Gastrocnemius medialis (tissue), 4 donors: ENCODE data around the gene RGS14. TPM values are rescaled to one million over a fixed set of nuclear protein-coding genes. Genes with fewer than 3 reads are reported as not detected.

Experiments
- ATAC-seq, 2 donors: fragments of 150-250 bp; one replicate each; pipeline ENCODE4 v1.9.1; 2016
- DNase-seq, 2 donors: peaks; one replicate each; pipeline ENCODE4 v3.0.0-alpha.2; 2019
- H3K27ac ChIP-seq, 4 donors: fragments of 200-600 bp; sonication (generic); 1 replicate in 1 of 4; 2 replicates in 3 of 4; pipeline ENCODE4 v1.5.1; 2016 to 2018; ENCODE audit warnings: mild to moderate bottlenecking in 2 of 4, moderate library complexity in 1 of 4
- H3K27me3 ChIP-seq, 3 donors: fragments of 200-600 bp; sonication (generic) in 2 of 3; 1 replicate in 1 of 3; 2 replicates in 2 of 3; pipeline versions ENCODE4 v1.5.1 to v1.6.0; 2016 to 2019; ENCODE audit warnings: mild to moderate bottlenecking in 1 of 3, moderate library complexity in 1 of 3
- H3K36me3 ChIP-seq, 2 donors: fragments of 200-600 bp; sonication (generic) in 1 of 2; one replicate each; pipeline ENCODE4 v1.5.1; 2017 to 2018
- H3K4me1 ChIP-seq, 2 donors: fragments of 200-600 bp; sonication (generic) in 1 of 2; one replicate each; pipeline ENCODE4 v1.5.1; 2016 to 2017; ENCODE audit warnings: mild to moderate bottlenecking in 2 of 2
- H3K4me3 ChIP-seq, 4 donors: fragments of 200-600 bp; sonication (generic) in 3 of 4; 1 replicate in 1 of 4; 2 replicates in 3 of 4; pipeline ENCODE4 v1.5.1; 2016 to 2019; ENCODE audit warnings: mild to moderate bottlenecking in 2 of 4
- H3K9me3 ChIP-seq, 3 donors: fragments of 200-600 bp; sonication (generic) in 2 of 3; 1 replicate in 1 of 3; 2 replicates in 2 of 3; pipeline ENCODE4 v1.5.1; 2016 to 2019
- POLR2A ChIP-seq, 2 donors: fragments of 450-650 bp; IDR thresholded peaks; one replicate each; pipeline ENCODE4 v1.6.1; 2017; ENCODE audit warnings: antibody characterized with exemption in 2 of 2, mild to moderate bottlenecking in 2 of 2, moderate library complexity in 2 of 2
- in situ Hi-C, 4 donors: fragments of 200-750 bp; cut with MboI; loops; one replicate each; pipeline versions ENCODE4 v1.15.0 to v1.8.0; 2017; ENCODE audit warnings: low sequenced_read_pairs in 4 of 4
- intact Hi-C: fragments of 100-400 bp; cut with DNase I; formaldehyde crosslinking; loops from one replicate; pipeline ENCODE4 v1.15.1; 2023; ENCODE audit warnings: low total_unique reads
- total RNA-seq, 4 donors: library from RNA; depleted of rRNA; stranded (reverse); fragments of >200 nt; gene quantifications; one replicate each; pipeline versions ENCODE4 v1.1.0 to v1.2.3, GENCODE V29; 2016
- TF ChIP-seq, protein P1 (sequence below), 5 experiments: fragments of 450-650 bp in 3 of 5; fragments of 200-600 bp in 2 of 5; sonication (generic) in 2 of 5; IDR thresholded peaks in 4 of 5; conservative IDR thresholded peaks in 1 of 5; 1 replicate in 4 of 5; 2 replicates in 1 of 5; pipeline ENCODE4 v1.5.1; 2016 to 2019; ENCODE audit warnings: antibody characterized with exemption in 5 of 5, mild to moderate bottlenecking in 3 of 5, moderate library complexity in 3 of 5

Gene RGS14
- total RNA-seq, 4 donors from 2014 or later, result 1.6 to 25.9 (median 5.0) TPM

DNA sequence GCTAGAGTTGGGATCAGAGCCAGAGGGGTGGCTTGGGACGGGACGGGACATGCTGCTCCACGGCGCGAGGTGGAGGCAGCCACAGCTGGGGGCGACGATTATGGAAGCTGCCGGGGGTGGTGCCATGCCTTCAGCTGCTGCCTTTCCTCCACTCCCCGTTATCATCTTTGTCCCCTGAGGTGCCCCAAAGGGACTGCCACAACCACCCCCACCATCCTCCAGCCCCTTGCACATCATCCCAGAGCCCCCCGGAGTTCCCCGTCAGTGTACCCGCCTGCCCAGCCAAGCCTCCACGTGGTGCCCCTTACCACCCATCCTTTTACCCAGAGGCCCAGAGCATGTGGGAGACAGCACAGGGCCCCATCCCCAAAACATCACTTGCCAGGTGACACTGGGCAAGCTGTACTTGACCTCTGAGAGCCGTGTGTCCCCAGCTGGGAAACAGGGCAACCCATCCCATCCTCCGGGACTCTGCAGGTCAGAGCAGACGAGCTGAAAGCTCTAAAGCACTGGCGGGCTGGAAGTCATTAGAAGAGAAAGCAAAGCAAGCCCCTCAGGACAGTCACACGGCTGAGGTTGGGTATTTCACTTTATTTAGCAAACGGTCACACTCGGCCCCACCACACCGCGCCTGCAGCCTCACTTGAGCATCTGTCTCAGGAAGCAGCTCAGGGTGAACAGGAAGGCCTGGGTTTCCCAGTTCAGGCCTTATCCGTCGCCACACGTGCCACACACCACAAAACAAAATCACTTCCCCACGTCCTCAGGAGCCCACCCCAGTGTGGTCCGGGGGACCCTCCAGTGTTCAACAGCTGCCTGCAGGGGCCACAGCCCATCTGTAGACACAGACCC lies 26.5 kb upstream of the RGS14 start:
- H3K36me3 ChIP-seq, result peaks cover 0 to 56% of the 10 kb centered on the region in 2 donors
- H3K9me3 ChIP-seq, result no peaks in the 10 kb centered on the region
- no peak for DNase-seq
- intact Hi-C loops (no loop called here), in situ Hi-C loops (no loop called here)
- TF ChIP-seq POLR2A (IDR thresholded peaks at IDR 0.05), result no peak
- TF ChIP-seq, protein P1, sequence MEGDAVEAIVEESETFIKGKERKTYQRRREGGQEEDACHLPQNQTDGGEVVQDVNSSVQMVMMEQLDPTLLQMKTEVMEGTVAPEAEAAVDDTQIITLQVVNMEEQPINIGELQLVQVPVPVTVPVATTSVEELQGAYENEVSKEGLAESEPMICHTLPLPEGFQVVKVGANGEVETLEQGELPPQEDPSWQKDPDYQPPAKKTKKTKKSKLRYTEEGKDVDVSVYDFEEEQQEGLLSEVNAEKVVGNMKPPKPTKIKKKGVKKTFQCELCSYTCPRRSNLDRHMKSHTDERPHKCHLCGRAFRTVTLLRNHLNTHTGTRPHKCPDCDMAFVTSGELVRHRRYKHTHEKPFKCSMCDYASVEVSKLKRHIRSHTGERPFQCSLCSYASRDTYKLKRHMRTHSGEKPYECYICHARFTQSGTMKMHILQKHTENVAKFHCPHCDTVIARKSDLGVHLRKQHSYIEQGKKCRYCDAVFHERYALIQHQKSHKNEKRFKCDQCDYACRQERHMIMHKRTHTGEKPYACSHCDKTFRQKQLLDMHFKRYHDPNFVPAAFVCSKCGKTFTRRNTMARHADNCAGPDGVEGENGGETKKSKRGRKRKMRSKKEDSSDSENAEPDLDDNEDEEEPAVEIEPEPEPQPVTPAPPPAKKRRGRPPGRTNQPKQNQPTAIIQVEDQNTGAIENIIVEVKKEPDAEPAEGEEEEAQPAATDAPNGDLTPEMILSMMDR (IDR thresholded peaks at IDR 0.05 in 4 of 5, conservative IDR thresholded peaks at IDR 0.05 in 1 of 5), result no peak
- no peak for ATAC-seq
- no peaks in the 10 kb centered on the region for H3K4me1 ChIP-seq
- H3K27me3 ChIP-seq, result no peaks in the 10 kb centered on the region
- no peak overlapping the region for H3K27ac ChIP-seq
- no peak overlapping the region for H3K4me3 ChIP-seq

DNA sequence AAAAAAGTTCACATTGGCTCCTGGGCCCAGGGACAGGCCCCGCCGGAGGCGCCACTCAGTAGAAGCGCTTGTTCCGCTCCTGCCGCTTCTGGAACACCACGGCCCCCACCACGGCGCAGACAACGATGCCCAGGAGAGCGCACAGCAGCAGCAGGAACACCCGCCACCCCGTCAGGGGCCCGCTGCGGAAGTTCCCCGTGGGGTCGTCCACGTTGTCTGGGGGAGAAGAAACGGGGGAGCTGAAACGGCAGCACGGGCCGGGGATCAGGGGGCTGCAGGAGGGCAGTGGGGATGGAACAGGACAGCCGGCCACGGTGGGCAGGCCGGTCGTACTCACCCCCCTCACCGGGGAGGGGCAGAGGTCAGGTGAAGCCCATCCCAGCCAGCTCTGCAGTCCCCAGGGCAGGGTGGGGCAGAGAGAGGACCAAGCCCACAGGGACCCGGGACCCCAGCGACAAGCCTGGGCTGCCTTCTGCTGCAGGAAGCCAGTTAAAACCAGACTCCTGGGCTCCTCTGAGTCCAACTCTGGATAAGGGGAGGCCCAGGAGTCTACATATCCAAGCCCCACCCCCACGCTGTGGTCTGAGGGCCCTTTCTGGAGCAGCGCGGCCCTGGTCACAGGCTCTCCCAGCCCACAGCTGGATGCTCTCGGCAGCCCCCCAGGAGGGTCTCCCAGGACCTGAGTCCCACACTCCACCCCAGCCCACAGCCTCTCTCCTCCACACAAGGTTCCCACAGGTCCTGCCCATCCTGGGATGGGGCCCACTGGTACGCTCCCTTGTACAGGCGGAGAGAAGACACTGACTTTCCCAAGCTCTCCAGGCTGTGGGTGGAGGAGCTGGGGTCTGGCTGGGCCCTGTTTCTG lies 25.5 kb upstream of the RGS14 start:
- Histone ChIP-seq H3K27ac (no peak overlapping the region), H3K9me3 (no peaks in the 10 kb centered on the region), H3K4me1 (no peaks in the 10 kb centered on the region), H3K4me3 (no peak overlapping the region), H3K27me3 (no peaks in the 10 kb centered on the region), H3K36me3 (peaks cover 0 to 67% of the 10 kb centered on the region in 2 donors)
- in situ Hi-C loops (no loop called here), intact Hi-C loops (no loop called here)
- no peak for DNase-seq
- TF ChIP-seq, protein P1 (IDR thresholded peaks at IDR 0.05 in 4 of 5, conservative IDR thresholded peaks at IDR 0.05 in 1 of 5), result no peak
- no peak for ATAC-seq

DNA sequence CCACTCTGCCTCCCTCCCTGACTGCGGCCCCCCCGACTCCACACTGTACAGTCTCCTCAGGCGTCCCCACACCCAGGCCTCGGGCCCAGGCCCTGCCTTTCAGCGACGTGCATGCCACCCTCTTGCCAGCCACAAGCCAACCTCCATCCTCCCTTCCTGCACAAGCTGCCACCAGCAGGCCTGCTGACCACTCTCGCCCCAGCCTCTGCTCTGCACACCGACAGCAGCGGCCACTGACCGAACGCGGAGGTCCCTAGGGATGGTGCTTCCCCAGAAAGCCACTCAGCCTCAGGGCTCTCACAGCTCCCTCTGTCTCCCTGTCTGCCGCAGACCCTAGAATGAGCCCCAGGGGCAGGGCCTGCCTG lies 24.8 kb upstream of the RGS14 start:
- in situ Hi-C loops, result no loop called here
- H3K27ac ChIP-seq, result no peak overlapping the region

DNA sequence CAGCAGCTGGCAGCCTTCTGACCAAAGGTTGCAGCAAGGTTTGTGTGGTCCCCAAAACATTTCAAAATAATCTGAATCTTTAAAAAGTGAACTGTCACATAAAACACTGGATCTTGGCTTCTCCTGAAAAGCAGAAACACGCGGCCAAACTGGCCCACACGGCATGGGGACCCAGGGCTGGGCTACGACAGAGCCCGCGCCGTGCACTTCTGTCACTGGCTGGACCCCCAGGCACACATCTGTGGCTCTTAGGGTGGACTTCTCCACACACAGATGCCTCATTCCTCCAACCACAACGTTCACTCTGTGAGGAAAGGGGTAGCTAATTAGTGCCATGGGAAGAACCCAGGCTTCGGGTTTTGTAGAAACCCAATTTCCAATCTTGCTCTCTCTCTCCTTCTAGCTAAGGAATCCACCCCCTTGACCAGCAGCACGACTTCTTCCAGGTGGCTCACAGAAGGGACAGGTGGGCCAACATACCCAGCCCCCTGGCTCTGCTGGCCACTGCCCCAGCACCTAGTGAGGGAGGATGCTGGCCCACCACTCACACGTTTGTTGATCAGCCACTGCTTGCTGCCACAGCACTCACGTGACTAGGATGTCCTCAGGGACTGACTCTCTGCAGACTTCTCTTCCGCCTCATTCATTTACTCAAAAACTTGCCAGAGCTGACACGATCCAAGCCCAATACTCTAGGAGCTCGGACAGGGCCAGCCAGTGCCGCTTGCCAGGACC lies 24.1 kb upstream of the RGS14 start:
- intact Hi-C loops, result no loop called here
- ATAC-seq, result no peak
- TF ChIP-seq POLR2A (IDR thresholded peaks at IDR 0.05), result no peak
- TF ChIP-seq, protein P1 (IDR thresholded peaks at IDR 0.05 in 4 of 5, conservative IDR thresholded peaks at IDR 0.05 in 1 of 5), result no peak
- Histone ChIP-seq H3K4me1 (no peaks in the 10 kb centered on the region), H3K27ac (no peak overlapping the region), H3K27me3 (no peaks in the 10 kb centered on the region), H3K36me3 (peaks cover 0 to 76% of the 10 kb centered on the region in 2 donors), H3K9me3 (no peaks in the 10 kb centered on the region), H3K4me3 (no peak overlapping the region)
- in situ Hi-C loops, result no loop called here
- no peak for DNase-seq

More for the DNA sequence above, 24.8 kb upstream of the RGS14 start:
- H3K9me3 ChIP-seq, result no peaks in the 10 kb centered on the region
- no peak for TF ChIP-seq POLR2A (IDR thresholded peaks at IDR 0.05)
- TF ChIP-seq, protein P1 (IDR thresholded peaks at IDR 0.05 in 4 of 5, conservative IDR thresholded peaks at IDR 0.05 in 1 of 5), result no peak
- peaks cover 0 to 73% of the 10 kb centered on the region in 2 donors for H3K36me3 ChIP-seq
- H3K27me3 ChIP-seq, result no peaks in the 10 kb centered on the region
- intact Hi-C loops, result no loop called here
- H3K4me1 ChIP-seq, result no peaks in the 10 kb centered on the region
- DNase-seq (no peak), ATAC-seq (no peak)
- no peak overlapping the region for H3K4me3 ChIP-seq
